Measurements from ENCODE around the gene ACCS.

Gene ACCS

DNA sequence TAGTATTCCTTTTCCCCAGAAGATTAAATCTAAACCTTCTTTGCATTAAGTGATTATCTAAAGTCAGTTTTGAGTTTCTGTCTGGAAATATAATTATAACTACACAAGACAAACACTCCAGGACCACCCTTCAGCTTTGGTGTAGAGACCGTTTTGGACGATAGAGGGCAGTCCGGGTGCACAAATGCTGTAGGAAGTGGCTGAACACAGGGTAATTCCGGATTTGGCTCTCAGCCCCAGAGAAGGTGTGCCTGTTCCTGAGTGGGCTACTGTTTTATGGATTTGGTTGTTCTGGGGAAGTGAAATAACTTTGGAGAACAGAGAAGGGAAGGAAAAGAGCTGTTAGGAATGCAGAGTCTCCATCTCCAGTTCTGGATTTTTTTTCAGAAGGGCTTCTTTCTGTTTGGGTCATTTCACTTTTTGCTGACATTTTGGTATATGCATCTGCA, 44.2 kb downstream of the ACCS start:
- TF ChIP-seq, protein P1, sequence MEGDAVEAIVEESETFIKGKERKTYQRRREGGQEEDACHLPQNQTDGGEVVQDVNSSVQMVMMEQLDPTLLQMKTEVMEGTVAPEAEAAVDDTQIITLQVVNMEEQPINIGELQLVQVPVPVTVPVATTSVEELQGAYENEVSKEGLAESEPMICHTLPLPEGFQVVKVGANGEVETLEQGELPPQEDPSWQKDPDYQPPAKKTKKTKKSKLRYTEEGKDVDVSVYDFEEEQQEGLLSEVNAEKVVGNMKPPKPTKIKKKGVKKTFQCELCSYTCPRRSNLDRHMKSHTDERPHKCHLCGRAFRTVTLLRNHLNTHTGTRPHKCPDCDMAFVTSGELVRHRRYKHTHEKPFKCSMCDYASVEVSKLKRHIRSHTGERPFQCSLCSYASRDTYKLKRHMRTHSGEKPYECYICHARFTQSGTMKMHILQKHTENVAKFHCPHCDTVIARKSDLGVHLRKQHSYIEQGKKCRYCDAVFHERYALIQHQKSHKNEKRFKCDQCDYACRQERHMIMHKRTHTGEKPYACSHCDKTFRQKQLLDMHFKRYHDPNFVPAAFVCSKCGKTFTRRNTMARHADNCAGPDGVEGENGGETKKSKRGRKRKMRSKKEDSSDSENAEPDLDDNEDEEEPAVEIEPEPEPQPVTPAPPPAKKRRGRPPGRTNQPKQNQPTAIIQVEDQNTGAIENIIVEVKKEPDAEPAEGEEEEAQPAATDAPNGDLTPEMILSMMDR (IDR thresholded peaks at IDR 0.05; ENCODE audit: low read depth, low read length, missing control alignments): peak; percentile 84
- no peak overlapping the region for H3K4me3 ChIP-seq (replicated peaks; ENCODE audit: low read depth, low read length)
- no peak for DNase-seq (ENCODE audit: extremely low read depth, low read depth)

DNA sequence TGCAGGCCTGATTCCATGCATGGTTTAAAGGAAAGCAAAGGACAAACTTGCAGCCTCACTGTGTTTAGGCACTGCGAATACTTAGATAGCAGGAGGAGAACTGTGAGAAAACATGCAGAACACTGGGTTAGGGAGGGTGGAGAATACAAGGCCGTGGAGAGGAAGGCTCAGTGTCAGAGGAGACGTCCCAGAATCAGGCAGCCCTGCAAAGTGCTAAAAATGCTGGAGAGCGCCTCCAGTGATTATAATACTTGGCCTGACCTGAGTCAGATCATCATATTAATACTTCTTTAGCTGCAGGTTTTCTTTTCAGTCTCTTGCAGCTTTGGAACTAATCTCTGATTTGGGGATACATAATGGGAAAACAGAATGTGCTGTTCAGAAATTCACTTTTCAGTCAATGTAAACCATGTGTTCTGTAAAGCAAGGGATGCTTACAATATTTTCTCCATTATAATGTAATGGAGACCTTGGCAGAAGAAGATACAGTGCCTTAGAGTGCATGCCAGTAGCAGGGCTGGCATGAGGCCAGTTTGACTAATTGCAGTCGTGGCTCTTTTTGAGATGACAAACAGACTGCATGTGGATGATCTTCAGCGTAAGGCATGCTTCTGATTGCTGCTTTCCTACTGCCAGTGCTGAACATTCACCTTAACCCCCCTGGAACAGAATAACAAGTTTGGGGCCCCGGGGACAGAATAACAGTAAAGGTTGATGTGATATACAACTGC, 46.2 kb downstream of the ACCS start:
- no peak overlapping the region for H3K4me3 ChIP-seq (replicated peaks; ENCODE audit: low read depth, low read length)
- TF ChIP-seq, protein P1 (IDR thresholded peaks at IDR 0.05; ENCODE audit: low read depth, low read length, missing control alignments): no peak
- peak; percentile 37 for DNase-seq (ENCODE audit: extremely low read depth, low read depth)

DNA sequence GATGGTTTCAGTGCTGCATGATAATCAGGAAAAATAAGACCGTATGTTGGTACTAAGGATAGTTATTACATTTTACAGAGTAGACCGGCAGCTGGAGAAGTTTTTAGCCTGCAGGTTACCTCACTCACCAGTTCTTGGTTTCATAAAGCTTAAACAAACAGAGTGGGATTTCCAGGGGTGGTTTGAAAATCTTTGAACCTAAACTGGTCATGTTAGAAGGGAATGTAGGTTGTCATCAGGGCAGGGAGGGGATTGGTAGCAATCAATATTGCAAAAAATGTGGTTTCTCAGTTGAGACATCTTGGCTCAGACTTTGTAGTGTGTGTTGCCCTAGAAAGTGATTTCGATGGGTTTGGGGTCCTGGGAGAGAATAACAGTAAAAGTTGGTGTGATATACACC, 46.9 kb downstream of the ACCS start:
- TF ChIP-seq, protein P1 (IDR thresholded peaks at IDR 0.05; ENCODE audit: low read depth, low read length, missing control alignments): no peak
- no peak for DNase-seq (ENCODE audit: extremely low read depth, low read depth)

DNA sequence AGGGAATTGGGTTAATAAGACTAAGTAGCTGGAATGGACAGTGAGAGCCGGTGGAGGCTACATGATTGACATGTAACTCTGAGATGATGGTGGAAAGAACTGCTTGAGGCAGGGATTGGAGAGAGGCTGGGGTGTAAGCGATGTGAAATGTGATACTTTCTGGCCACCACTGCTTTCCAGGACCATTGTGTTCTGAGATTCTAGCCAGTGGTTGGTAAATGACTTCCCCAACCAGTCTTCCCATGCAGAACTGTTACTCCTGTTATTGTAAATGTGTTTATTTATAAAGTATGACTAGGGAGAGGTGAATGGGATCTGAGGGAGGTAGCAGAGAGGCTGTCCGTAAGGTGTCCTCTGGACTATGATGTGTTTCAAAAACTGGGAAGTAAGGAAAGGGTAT, 47.5 kb downstream of the ACCS start:
- no peak for DNase-seq (ENCODE audit: extremely low read depth, low read depth)
- TF ChIP-seq, protein P1 (IDR thresholded peaks at IDR 0.05; ENCODE audit: low read depth, low read length, missing control alignments): no peak
- H3K4me3 ChIP-seq (replicated peaks; ENCODE audit: low read depth, low read length): no peak overlapping the region

More for the DNA sequence above, 46.9 kb downstream of the ACCS start:
- no peak overlapping the region for H3K4me3 ChIP-seq (replicated peaks; ENCODE audit: low read depth, low read length)

DNA sequence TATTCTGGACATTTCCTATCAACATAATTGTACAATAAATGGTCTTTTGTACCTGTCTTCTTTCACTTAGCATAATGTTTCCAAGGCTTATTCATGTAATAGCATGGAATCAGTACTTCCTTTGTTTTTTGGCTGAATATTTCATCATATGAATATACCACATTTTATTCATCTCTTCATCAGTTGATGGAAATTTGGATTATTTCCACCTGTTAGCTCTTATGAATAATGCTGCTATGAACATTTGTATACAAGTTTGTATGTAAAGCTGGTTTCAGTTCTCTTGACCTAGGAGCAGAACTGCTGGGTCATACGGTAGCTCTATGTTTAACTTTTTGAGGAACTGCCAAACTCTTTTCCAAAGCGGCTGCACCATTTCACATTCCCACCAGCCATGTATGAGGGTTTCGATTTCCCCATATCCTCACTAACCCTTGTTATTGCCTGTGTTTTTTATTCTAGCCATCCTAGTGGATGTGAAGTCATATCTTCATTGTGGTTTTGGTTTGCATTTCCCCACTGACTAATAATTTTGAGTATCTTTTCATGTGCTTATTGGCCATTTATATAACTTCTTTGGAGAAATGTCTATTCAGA, 50.3 kb downstream of the ACCS start:
- TF ChIP-seq, protein P1 (IDR thresholded peaks at IDR 0.05; ENCODE audit: low read depth, low read length, missing control alignments): no peak
- no peak for DNase-seq (ENCODE audit: extremely low read depth, low read depth)
- H3K4me3 ChIP-seq (replicated peaks; ENCODE audit: low read depth, low read length): no peak overlapping the region

DNA sequence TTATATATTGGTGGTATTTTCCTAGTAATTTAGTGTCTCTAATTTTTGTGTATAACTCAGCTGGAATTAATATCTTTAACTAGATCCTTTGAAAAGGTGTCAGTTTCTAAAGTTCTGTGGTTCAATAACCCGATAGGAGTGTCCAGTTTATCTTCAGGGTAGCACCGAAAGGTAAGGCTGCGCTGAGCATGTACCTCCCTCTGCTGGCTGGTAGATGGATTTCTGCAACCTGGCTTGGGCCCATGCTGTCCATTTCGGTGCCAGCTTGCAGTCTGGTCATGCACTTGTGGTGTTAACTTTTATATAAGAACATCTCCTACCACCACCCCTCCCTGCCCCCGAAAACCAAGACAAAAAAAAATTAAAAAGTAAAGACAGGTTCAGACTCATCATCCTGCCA, 54.1 kb downstream of the ACCS start:
- TF ChIP-seq, protein P1 (IDR thresholded peaks at IDR 0.05; ENCODE audit: low read depth, low read length, missing control alignments): peak; percentile 32
- DNase-seq (ENCODE audit: extremely low read depth, low read depth): no peak
- no peak overlapping the region for H3K4me3 ChIP-seq (replicated peaks; ENCODE audit: low read depth, low read length)
